ENCODE results near the gene DNAH2. TPM values are rescaled to one million over a fixed set of nuclear protein-coding genes. Genes with fewer than 3 reads are reported as not detected.

DNAH2 gene
- total and polyA plus RNA-seq, 2 experiments from 2014 or later = 0.38 TPM; not detected in 1

- TF ChIP-seq CTCF (conservative IDR thresholded peaks at IDR 0.05; ENCODE audit: low read depth in 2 of 2) = no peak
- no peak for TF ChIP-seq ZNF331 (CRISPR knock-in tag; IDR thresholded peaks at IDR 0.05; ENCODE audit: low read depth)
- TF ChIP-seq STAT1 (IDR thresholded peaks at IDR 0.05; ENCODE audit: unreplicated experiment) = no peak
Observed at GRCh38 chr17:7744416-7744815, 26.9 kb downstream of the DNAH2 start (continued).

- H3F3A ChIP-seq (replicated peaks; ENCODE audit: low read depth) = no peaks in the 10 kb centered on the region
- H4K20me1 ChIP-seq (replicated peaks; ENCODE audit: insufficient read depth) = peaks cover 4% of the 10 kb centered on the region; the same call in 1 of the 2 replicates
- no peaks in the 10 kb centered on the region for H3K9me3 Mint-ChIP-seq
- H3K27ac ChIP-seq (ENCODE audit: low read depth) = no peak overlapping the region
- no peak overlapping the region for H2AFZ ChIP-seq
- TF ChIP-seq CTCF (conservative IDR thresholded peaks at IDR 0.05; ENCODE audit: low read depth in 2 of 2) (peak in 1 of 2 experiments; percentile 2; a peak in 1 of 4 replicates), NANOG (IDR thresholded peaks at IDR 0.05; ENCODE audit: borderline replicate concordance) (no peak)
- H3K4me3 ChIP-seq = no peak overlapping the region
- no peaks in the 10 kb centered on the region for H3K79me2 ChIP-seq (replicated peaks; ENCODE audit: insufficient read depth)
- no peaks in the 10 kb centered on the region for H3K9me2 ChIP-seq (ENCODE audit: insufficient read depth)
- ATAC-seq = no peak
- H3K36me3 ChIP-seq (ENCODE audit: insufficient read depth) = no peaks in the 10 kb centered on the region
- H3K4me1 Mint-ChIP-seq = no peaks in the 10 kb centered on the region
- H3K4me3 Mint-ChIP-seq = no peak overlapping the region
- H3K27ac Mint-ChIP-seq = no peak overlapping the region
- H3K27me3 Mint-ChIP-seq (ENCODE audit: insufficient read depth, low read depth, poor library complexity) = peaks cover 4% of the 10 kb centered on the region
- H3K4me1 ChIP-seq (ENCODE audit: insufficient read depth) = no peaks in the 10 kb centered on the region
- no peak overlapping the region for H3K4me2 ChIP-seq
- no peaks in the 10 kb centered on the region for H3K27me3 ChIP-seq (ENCODE audit: insufficient read depth)
- H3K36me3 Mint-ChIP-seq (ENCODE audit: low read depth) = no peaks in the 10 kb centered on the region
- no peak for DNase-seq (ENCODE audit: low spot score)
Observed at GRCh38 chr17:7745748-7746470, 28.4 kb downstream of the DNAH2 start.

- H3K27ac ChIP-seq (ENCODE audit: low read depth) = no peak overlapping the region
- no peaks in the 10 kb centered on the region for H3K9me3 Mint-ChIP-seq
- H3K27me3 Mint-ChIP-seq (ENCODE audit: insufficient read depth, low read depth, poor library complexity) = peaks cover 4% of the 10 kb centered on the region
- H3K79me2 ChIP-seq (replicated peaks; ENCODE audit: insufficient read depth) = no peaks in the 10 kb centered on the region
- no peaks in the 10 kb centered on the region for H3K4me1 ChIP-seq (ENCODE audit: insufficient read depth)
- H3K4me3 Mint-ChIP-seq = no peak overlapping the region
- no peak overlapping the region for H3K4me2 ChIP-seq
- H3K27ac Mint-ChIP-seq = no peak overlapping the region
- no peaks in the 10 kb centered on the region for H3K36me3 ChIP-seq (ENCODE audit: insufficient read depth)
- H3K36me3 Mint-ChIP-seq (ENCODE audit: low read depth) = no peaks in the 10 kb centered on the region
- peaks cover 4% of the 10 kb centered on the region; the same call in 1 of the 2 replicates for H4K20me1 ChIP-seq (replicated peaks; ENCODE audit: insufficient read depth)
- no peaks in the 10 kb centered on the region for H3K27me3 ChIP-seq (ENCODE audit: insufficient read depth)
- ATAC-seq = no peak
- no peaks in the 10 kb centered on the region for H3F3A ChIP-seq (replicated peaks; ENCODE audit: low read depth)
- H3K4me1 Mint-ChIP-seq = no peaks in the 10 kb centered on the region
- DNase-seq (ENCODE audit: low spot score) = no peak
- peak overlapping the region; percentile 24; the same call in 1 of the 2 replicates for H2AFZ ChIP-seq
- no peaks in the 10 kb centered on the region for H3K9me2 ChIP-seq (ENCODE audit: insufficient read depth)
- no peak overlapping the region for H3K4me3 ChIP-seq
- TF ChIP-seq POLR2AphosphoS5 (IDR thresholded peaks at IDR 0.05; ENCODE audit: low read depth) (no peak), EZH2phosphoT487 (IDR thresholded peaks at IDR 0.05; ENCODE audit: unreplicated experiment) (no peak), JUNB (IDR thresholded peaks at IDR 0.05; ENCODE audit: unreplicated experiment) (no peak)
Observed at GRCh38 chr17:7747635-7748071, 30.1 kb downstream of the DNAH2 start.

All from GM23338 (cell line).